GM10266 (cell line): Measurements from ENCODE around the gene CHD3.

ENCODE experiments used
- DNase-seq: peaks from one replicate; pipeline ENCODE4 v3.0.0; 2012; ENCODE audit errors: extremely low spot score
- TF ChIP-seq, protein P1 (sequence below): IDR thresholded peaks from 2 replicates; pipeline ENCODE4 v1.5.1; 2012; ENCODE audit warnings: mild to moderate bottlenecking, low read depth; ENCODE audit not compliant: control insufficient read depth, insufficient read depth; ENCODE audit errors: missing control alignments

Gene CHD3

DNA sequence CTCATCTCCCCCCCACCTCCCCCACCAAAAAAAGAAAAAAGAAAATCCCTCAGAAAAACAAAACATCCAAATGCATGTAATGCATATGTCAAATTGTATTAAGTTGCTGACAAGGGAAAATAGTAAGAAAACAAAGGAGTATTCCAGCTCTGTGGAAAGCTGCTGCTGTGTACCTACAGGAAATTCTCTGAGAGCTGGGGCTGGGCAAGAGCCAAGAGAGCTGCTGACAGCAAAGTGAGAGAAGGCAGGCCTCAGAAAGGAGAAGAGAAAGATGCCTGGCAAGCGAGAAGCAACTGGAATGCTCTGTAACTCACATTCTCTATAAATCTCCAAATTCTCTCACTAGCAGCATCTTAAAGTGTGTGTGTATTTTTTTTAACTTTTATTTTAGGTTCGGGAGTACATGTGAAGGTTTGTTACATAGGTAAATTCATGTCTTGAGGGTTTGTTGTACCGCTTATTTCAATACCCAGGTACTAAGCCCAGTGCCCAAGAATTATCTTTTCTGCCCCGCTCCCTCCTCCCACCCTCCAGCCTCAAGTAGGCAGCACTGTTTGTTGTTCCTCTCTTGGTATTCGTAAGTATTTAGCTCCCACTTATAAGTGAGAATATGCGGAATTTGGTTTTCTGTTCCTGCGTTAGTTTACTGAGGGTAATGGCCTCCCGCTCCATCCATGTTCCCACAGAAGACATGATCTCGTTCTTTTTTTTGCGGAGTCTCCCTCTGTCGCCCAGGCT is 67.8 kb downstream of the CHD3 start:
- TF ChIP-seq, protein P1, sequence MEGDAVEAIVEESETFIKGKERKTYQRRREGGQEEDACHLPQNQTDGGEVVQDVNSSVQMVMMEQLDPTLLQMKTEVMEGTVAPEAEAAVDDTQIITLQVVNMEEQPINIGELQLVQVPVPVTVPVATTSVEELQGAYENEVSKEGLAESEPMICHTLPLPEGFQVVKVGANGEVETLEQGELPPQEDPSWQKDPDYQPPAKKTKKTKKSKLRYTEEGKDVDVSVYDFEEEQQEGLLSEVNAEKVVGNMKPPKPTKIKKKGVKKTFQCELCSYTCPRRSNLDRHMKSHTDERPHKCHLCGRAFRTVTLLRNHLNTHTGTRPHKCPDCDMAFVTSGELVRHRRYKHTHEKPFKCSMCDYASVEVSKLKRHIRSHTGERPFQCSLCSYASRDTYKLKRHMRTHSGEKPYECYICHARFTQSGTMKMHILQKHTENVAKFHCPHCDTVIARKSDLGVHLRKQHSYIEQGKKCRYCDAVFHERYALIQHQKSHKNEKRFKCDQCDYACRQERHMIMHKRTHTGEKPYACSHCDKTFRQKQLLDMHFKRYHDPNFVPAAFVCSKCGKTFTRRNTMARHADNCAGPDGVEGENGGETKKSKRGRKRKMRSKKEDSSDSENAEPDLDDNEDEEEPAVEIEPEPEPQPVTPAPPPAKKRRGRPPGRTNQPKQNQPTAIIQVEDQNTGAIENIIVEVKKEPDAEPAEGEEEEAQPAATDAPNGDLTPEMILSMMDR = no peak

DNA sequence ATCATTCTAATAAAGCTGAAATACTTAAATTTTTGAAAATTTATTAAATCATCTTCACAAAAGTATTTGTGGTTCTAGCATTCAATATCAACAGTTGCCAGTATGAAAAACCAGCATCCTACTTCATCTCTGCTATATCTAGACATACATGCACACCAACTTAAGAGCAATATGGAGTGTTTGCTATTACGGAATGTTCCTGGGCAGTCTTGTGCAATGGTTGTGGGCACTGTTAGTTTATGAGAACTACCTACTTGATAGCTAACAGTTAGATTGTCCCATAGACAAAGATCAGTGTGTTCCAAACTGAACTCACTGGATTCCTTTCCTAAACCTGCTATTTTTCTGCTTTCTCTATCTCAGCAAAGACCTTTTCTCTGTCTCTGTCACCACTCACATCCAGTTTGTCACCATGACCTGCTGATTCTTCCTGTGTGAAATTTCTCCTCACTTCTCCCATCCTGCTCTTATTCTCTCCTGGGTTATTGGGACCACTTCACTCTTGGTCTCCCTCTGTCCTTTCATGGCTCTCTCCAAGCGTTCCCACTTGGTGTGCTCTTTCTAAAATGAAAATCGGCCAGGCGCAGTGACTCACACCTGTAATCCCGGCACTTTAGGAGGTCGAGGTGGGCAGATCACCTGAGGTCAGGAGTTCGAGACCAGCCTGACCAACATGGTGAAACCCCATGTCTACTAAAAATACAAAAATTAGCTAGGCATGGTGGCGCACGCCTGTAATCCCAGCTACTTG is 71.1 kb downstream of the CHD3 start:
- TF ChIP-seq, protein P1 = no peak
- DNase-seq = no peak

More for the DNA sequence above, 67.8 kb downstream of the CHD3 start:
- no peak for DNase-seq

DNA sequence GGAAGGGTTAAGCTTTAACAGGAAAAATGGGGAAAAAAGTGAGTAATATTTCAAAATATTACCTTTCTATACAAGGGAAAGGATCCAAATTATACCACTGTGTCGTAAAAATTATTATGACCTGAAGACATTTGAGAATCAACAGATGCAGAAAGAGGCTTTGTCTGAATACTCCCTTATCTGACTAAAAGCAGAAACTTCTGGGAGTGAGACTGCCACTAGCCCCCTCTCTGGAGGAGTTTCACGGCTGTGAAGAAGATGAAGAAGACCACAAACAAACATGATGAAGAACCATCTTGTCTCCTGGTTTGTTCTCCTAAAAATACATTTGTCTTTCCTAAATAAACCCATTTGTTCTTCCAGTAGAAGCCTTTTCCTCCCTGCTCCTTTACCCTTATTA is 72.8 kb downstream of the CHD3 start:
- TF ChIP-seq, protein P1 = no peak
- DNase-seq = no peak
